Right lobe of liver (tissue), 4 donors: ENCODE measurements around the gene ARL4A.

Source experiments
- CTCF ChIP-seq, 4 donors: fragments of 200-600 bp in 3 of 4; fragments of 450-650 bp in 1 of 4; IDR thresholded peaks; one replicate each; pipeline versions ENCODE4 v1.5.1 to v1.8.0; 2016 to 2022; ENCODE audit warnings: antibody characterized with exemption in 4 of 4, mild to moderate bottlenecking in 2 of 4
- POLR2A ChIP-seq: fragments of 450-650 bp; IDR thresholded peaks from one replicate; pipeline ENCODE4 v1.6.1; 2017; ENCODE audit warnings: antibody characterized with exemption, mild to moderate bottlenecking
- donor health status: DM: no; HTN: no; CAD: no.
- donor health status: DM: no; HTN: no; CAD: no.
- donor health status: DM: no; HTN: yes; CAD: no.

GRCh38 chr7:12699299-12699698, 11.9 kb downstream of the ARL4A start:
- TF ChIP-seq CTCF (IDR thresholded peaks at IDR 0.05) = no peak
- no peak for TF ChIP-seq POLR2A
